Liver (tissue), 9 donors: ENCODE data around the gene TAC3. TPM values are rescaled to one million over a fixed set of nuclear protein-coding genes. Genes with fewer than 3 reads are reported as not detected.

Source experiments
- DNase-seq: peaks from one replicate; pipeline ENCODE4 v3.0.0-alpha.2; 2017; ENCODE audit warnings: low spot score
- H3K27ac ChIP-seq, 2 donors: one replicate each; pipeline ENCODE4 v1.7.0; 2013; ENCODE audit warnings: inconsistent platforms in 2 of 2, low read length in 2 of 2, control low read depth in 1 of 2, low read depth in 1 of 2, mild to moderate bottlenecking in 1 of 2
- H3K27me3 ChIP-seq, 4 donors: one replicate each; pipeline versions ENCODE4 v1.6.1 to v1.7.0; 2013; ENCODE audit warnings: low read length in 3 of 4, inconsistent platforms in 1 of 4, mild to moderate bottlenecking in 1 of 4, moderate library complexity in 1 of 4; ENCODE audit not compliant: control insufficient read depth in 4 of 4, insufficient read depth in 4 of 4
- H3K36me3 ChIP-seq, 4 donors: one replicate each; pipeline versions ENCODE4 v1.6.1 to v1.7.0; 2013; ENCODE audit warnings: low read length in 3 of 4, mild to moderate bottlenecking in 3 of 4, low read depth in 1 of 4, moderate library complexity in 1 of 4; ENCODE audit not compliant: control insufficient read depth in 4 of 4, insufficient read depth in 3 of 4
- H3K4me1 ChIP-seq, 4 donors: one replicate each; pipeline versions ENCODE4 v1.6.1 to v1.7.0; 2013; ENCODE audit warnings: low read length in 3 of 4, mild to moderate bottlenecking in 3 of 4, moderate library complexity in 1 of 4; ENCODE audit not compliant: control insufficient read depth in 4 of 4, insufficient read depth in 4 of 4
- H3K4me3 ChIP-seq, 3 donors: one replicate each; pipeline versions ENCODE4 v1.6.1 to v1.7.0; 2013; ENCODE audit warnings: low read length in 3 of 3, control low read depth in 1 of 3, low read depth in 1 of 3, mild to moderate bottlenecking in 1 of 3
- H3K9ac ChIP-seq, 2 donors: one replicate each; pipeline ENCODE4 v1.7.0; 2013; ENCODE audit warnings: low read length in 2 of 2, mild to moderate bottlenecking in 2 of 2, moderate library complexity in 2 of 2, control low read depth in 1 of 2, low read depth in 1 of 2
- H3K9me3 ChIP-seq, 4 donors: one replicate each; pipeline versions ENCODE4 v1.6.1 to v1.7.0; 2013; ENCODE audit warnings: low read length in 3 of 4; ENCODE audit not compliant: control insufficient read depth in 4 of 4
- ATF3 ChIP-seq: IDR thresholded peaks from 2 replicates; pipeline ENCODE4 v1.6.1; 2016; ENCODE audit warnings: antibody characterized with exemption
- CTCF ChIP-seq: fragments of 150-350 bp; IDR thresholded peaks from 2 replicates; pipeline ENCODE4 v1.5.1; 2017; ENCODE audit warnings: improper control_type of control experiment, low read depth, low read length; ENCODE audit not compliant: missing input control
- EGR1 ChIP-seq, 2 donors: IDR thresholded peaks; 2 replicates each; pipeline ENCODE4 v1.6.1; 2016 to 2018; ENCODE audit warnings: antibody characterized with exemption in 2 of 2, low read depth in 2 of 2
- FOXA1 ChIP-seq: IDR thresholded peaks from 2 replicates; pipeline ENCODE4 v1.6.1; 2016; ENCODE audit warnings: antibody characterized with exemption
- FOXA2 ChIP-seq: IDR thresholded peaks from 2 replicates; pipeline ENCODE4 v1.6.1; 2016; ENCODE audit warnings: antibody characterized with exemption
- GABPA ChIP-seq, 2 donors: IDR thresholded peaks in 1 of 2; conservative IDR thresholded peaks in 1 of 2; 2 replicates each; pipeline ENCODE4 v1.6.1; 2016; ENCODE audit warnings: antibody characterized with exemption in 2 of 2, mild to moderate bottlenecking in 1 of 2, moderate library complexity in 1 of 2
- HNF4A ChIP-seq, 2 donors: conservative IDR thresholded peaks; 2 replicates each; pipeline ENCODE4 v1.6.1; 2016; ENCODE audit warnings: antibody characterized with exemption in 2 of 2, mild to moderate bottlenecking in 2 of 2
- HNF4G ChIP-seq: IDR thresholded peaks from 2 replicates; pipeline ENCODE4 v1.6.1; 2016; ENCODE audit warnings: antibody characterized with exemption
- JUND ChIP-seq, 2 donors: IDR thresholded peaks; 2 replicates each; pipeline ENCODE4 v1.6.1; 2016; ENCODE audit warnings: antibody characterized with exemption in 2 of 2
- MAX ChIP-seq: IDR thresholded peaks from 2 replicates; pipeline ENCODE4 v1.6.1; 2016; ENCODE audit warnings: antibody characterized with exemption
- RAD21 ChIP-seq, 2 donors: IDR thresholded peaks; 2 replicates each; pipeline ENCODE4 v1.6.1; 2016; ENCODE audit warnings: antibody characterized with exemption in 2 of 2, mild to moderate bottlenecking in 2 of 2
- REST ChIP-seq: IDR thresholded peaks from 2 replicates; pipeline ENCODE4 v1.6.1; 2016; ENCODE audit warnings: antibody characterized with exemption, mild to moderate bottlenecking
- RXRA ChIP-seq, 2 donors: IDR thresholded peaks; 2 replicates each; pipeline ENCODE4 v1.6.1; 2017 to 2018; ENCODE audit warnings: antibody characterized with exemption in 2 of 2, mild to moderate bottlenecking in 1 of 2
- SP1 ChIP-seq: IDR thresholded peaks from 2 replicates; pipeline ENCODE4 v1.6.1; 2018; ENCODE audit warnings: antibody characterized with exemption, mild to moderate bottlenecking
- TAF1 ChIP-seq: conservative IDR thresholded peaks from 2 replicates; pipeline ENCODE4 v1.6.1; 2016; ENCODE audit warnings: antibody characterized with exemption, mild to moderate bottlenecking
- YY1 ChIP-seq: IDR thresholded peaks from 2 replicates; pipeline ENCODE4 v1.6.1; 2016; ENCODE audit warnings: antibody characterized with exemption, mild to moderate bottlenecking
- ZBTB33 ChIP-seq: IDR thresholded peaks from 2 replicates; pipeline ENCODE4 v1.6.1; 2016; ENCODE audit warnings: antibody characterized with exemption
- WGBS: extraction: QIAGEN DNeasy Blood & Tissue Kit; methylation state at CpG from one replicate; pipeline ENCODE4 v1.1.7; 2013; 5-methylcytosine and 5-hydroxymethylcytosine counted together
- polyA plus RNA-seq, 2 donors: library from polyadenylated mRNA; stranded (reverse) in 1 of 2; unstranded in 1 of 2; fragments of 200-250 nt in 1 of 2; fragments of >200 nt in 1 of 2; fragmentation: Nextera tagmentation in 1 of 2; extraction: Ambion mirVana in 1 of 2; gene quantifications; one replicate each; pipeline versions ENCODE4 v1.2.1 to v1.2.3, GENCODE V29; 2013 to 2015
- total RNA-seq, 2 donors: library from RNA; depleted of rRNA; stranded (reverse); fragments of >200 nt; gene quantifications; one replicate each; pipeline ENCODE4 v1.2.3, GENCODE V29; 2014
- donor health status: healthy.
- donor health status: healthy.
- donor health status: healthy.
- donor health status: healthy.
- donor health status: healthy.

Gene TAC3
- total and polyA plus RNA-seq, 4 donors, result not detected

GRCh38 chr12:57042695-57043094 lies 26.4 kb upstream of the TAC3 start:
- WGBS, result 96% methylated on average over 2 of the region's 2 CpGs
- Histone ChIP-seq H3K4me3 (no peak overlapping the region), H3K9ac (no peak overlapping the region), H3K27me3 (no peaks in the 10 kb centered on the region), H3K36me3 (no peaks in the 10 kb centered on the region), H3K4me1 (no peaks in the 10 kb centered on the region), H3K9me3 (no peaks in the 10 kb centered on the region), H3K27ac (no peak overlapping the region)
- no peak for TF ChIP-seq CTCF
- no peak for TF ChIP-seq RXRA (IDR thresholded peaks at IDR 0.05)
- no peak for TF ChIP-seq RAD21 (IDR thresholded peaks at IDR 0.05)
- TF ChIP-seq GABPA (IDR thresholded peaks at IDR 0.05 in 1 of 2, conservative IDR thresholded peaks at IDR 0.05 in 1 of 2), result no peak
- TF ChIP-seq MAX, result no peak
- TF ChIP-seq HNF4A (conservative IDR thresholded peaks at IDR 0.05), result no peak
- no peak for TF ChIP-seq TAF1
- TF ChIP-seq ZBTB33, result no peak
- no peak for TF ChIP-seq SP1
- DNase-seq, result no peak

- no peak for DNase-seq
- no peak overlapping the region for H3K27ac ChIP-seq
- no peaks in the 10 kb centered on the region for H3K27me3 ChIP-seq
- no peaks in the 10 kb centered on the region for H3K9me3 ChIP-seq
- no peaks in the 10 kb centered on the region for H3K36me3 ChIP-seq
- no peak overlapping the region for H3K9ac ChIP-seq
- H3K4me1 ChIP-seq, result no peaks in the 10 kb centered on the region
- TF ChIP-seq JUND (IDR thresholded peaks at IDR 0.05) (no peak), EGR1 (IDR thresholded peaks at IDR 0.05; ENCODE audit: low read depth in 2 of 2) (no peak), CTCF (no peak), ATF3 (no peak), FOXA2 (no peak), GABPA (IDR thresholded peaks at IDR 0.05 in 1 of 2, conservative IDR thresholded peaks at IDR 0.05 in 1 of 2) (no peak), MAX (no peak), RXRA (IDR thresholded peaks at IDR 0.05) (no peak), TAF1 (no peak), YY1 (no peak), RAD21 (IDR thresholded peaks at IDR 0.05) (no peak), HNF4G (no peak), FOXA1 (no peak), HNF4A (conservative IDR thresholded peaks at IDR 0.05) (no peak), ZBTB33 (no peak), SP1 (no peak), REST (no peak)
- no peak overlapping the region for H3K4me3 ChIP-seq
- WGBS, result 83% methylated on average over 2 of the region's 2 CpGs
Observed at GRCh38 chr12:57040750-57041149, 24.4 kb upstream of the TAC3 start.
